Nephron (organoid): Measurements from ENCODE around the gene SMG6.
"Not testable (repeated sequence)": the region's sequence is repeated elsewhere in the genome, so short reads cannot be mapped to it uniquely, and the experiment has no call there.

ENCODE experiments used
- H3K27ac Mint-ChIP-seq, 3 experiments: 2 replicates each; pipeline ENCODE4 v1.8.0; 2020; ENCODE audit warnings: mixed read lengths in 3 of 3, mild to moderate bottlenecking in 2 of 3, moderate library complexity in 1 of 3
- H3K27me3 Mint-ChIP-seq: 2 replicates; pipeline ENCODE4 v1.8.0; 2021; ENCODE audit warnings: low read depth, mild to moderate bottlenecking, moderate library complexity, mixed read lengths
- H3K36me3 Mint-ChIP-seq: 2 replicates; pipeline ENCODE4 v1.8.0; 2020; ENCODE audit warnings: low read depth, mixed read lengths
- H3K4me1 Mint-ChIP-seq: 2 replicates; pipeline ENCODE4 v1.8.0; 2020; ENCODE audit warnings: mixed read lengths
- H3K4me3 Mint-ChIP-seq, 3 experiments: 2 replicates each; pipeline ENCODE4 v1.8.0; 2020; ENCODE audit warnings: mild to moderate bottlenecking in 3 of 3, mixed read lengths in 3 of 3, moderate library complexity in 2 of 3
- H3K9me3 Mint-ChIP-seq: 2 replicates; pipeline ENCODE4 v1.8.0; 2020; ENCODE audit warnings: mixed read lengths
- CTCF ChIP-seq, 3 experiments: fragments of 200-600 bp; sonication (generic); IDR thresholded peaks; one replicate each; pipeline ENCODE4 v1.5.0; 2021; ENCODE audit warnings: antibody characterized with exemption in 3 of 3; ENCODE audit not compliant: unreplicated experiment in 3 of 3

The SMG6 gene

GRCh38 chr17:2150806-2151205 is 152.8 kb downstream of the SMG6 start:
- H3K27me3 Mint-ChIP-seq = no peaks in the 10 kb centered on the region
- no peak for TF ChIP-seq CTCF (IDR thresholded peaks at IDR 0.05; ENCODE audit: unreplicated experiment in 3 of 3)
- no peaks in the 10 kb centered on the region for H3K9me3 Mint-ChIP-seq
- H3K36me3 Mint-ChIP-seq = peaks cover 60% of the 10 kb centered on the region
- H3K27ac Mint-ChIP-seq = peak overlapping the region; percentile 87 to 95 (median 94)
- no peak overlapping the region for H3K4me3 Mint-ChIP-seq
- peaks cover 30% of the 10 kb centered on the region for H3K4me1 Mint-ChIP-seq

GRCh38 chr17:2149934-2150333 is 153.7 kb downstream of the SMG6 start:
- no peak for TF ChIP-seq CTCF (IDR thresholded peaks at IDR 0.05; ENCODE audit: unreplicated experiment in 3 of 3)
- Mint-ChIP-seq H3K36me3 (peaks cover 54% of the 10 kb centered on the region), H3K27me3 (no peaks in the 10 kb centered on the region), H3K27ac (peak overlapping the region; percentile 42 to 83 (median 48)), H3K4me3 (no peak overlapping the region), H3K9me3 (no peaks in the 10 kb centered on the region), H3K4me1 (peaks cover 25% of the 10 kb centered on the region)

GRCh38 chr17:2146132-2146871 is 157.3 kb downstream of the SMG6 start:
- H3K4me3 Mint-ChIP-seq = no peak overlapping the region

GRCh38 chr17:2144701-2145100 is 158.9 kb downstream of the SMG6 start:
- Mint-ChIP-seq H3K27ac (peak overlapping the region; percentile 48 to 78 (median 67)), H3K36me3 (peaks cover 20% of the 10 kb centered on the region), H3K4me1 (no peaks in the 10 kb centered on the region), H3K9me3 (no peaks in the 10 kb centered on the region), H3K27me3 (no peaks in the 10 kb centered on the region), H3K4me3 (no peak overlapping the region)
- no peak for TF ChIP-seq CTCF (IDR thresholded peaks at IDR 0.05; ENCODE audit: unreplicated experiment in 3 of 3)

More at GRCh38 chr17:2146132-2146871, 157.3 kb downstream of the SMG6 start:
- H3K27me3 Mint-ChIP-seq = no peaks in the 10 kb centered on the region
- H3K36me3 Mint-ChIP-seq = peaks cover 33% of the 10 kb centered on the region
- no peak overlapping the region for H3K27ac Mint-ChIP-seq
- H3K9me3 Mint-ChIP-seq = no peaks in the 10 kb centered on the region
- TF ChIP-seq CTCF (IDR thresholded peaks at IDR 0.05; ENCODE audit: unreplicated experiment in 3 of 3) = no peak
- H3K4me1 Mint-ChIP-seq = peaks cover 10% of the 10 kb centered on the region

- TF ChIP-seq CTCF (IDR thresholded peaks at IDR 0.05; ENCODE audit: unreplicated experiment in 3 of 3) = no peak
- Mint-ChIP-seq H3K9me3 (no peaks in the 10 kb centered on the region), H3K4me1 (peaks cover 9% of the 10 kb centered on the region), H3K27me3 (no peaks in the 10 kb centered on the region), H3K27ac (peak overlapping the region; percentile 3 to 24 (median 23)), H3K36me3 (peaks cover 14% of the 10 kb centered on the region), H3K4me3 (no peak overlapping the region)
Measured at GRCh38 chr17:2143332-2143731, 160.3 kb downstream of the SMG6 start.

- not testable (repeated sequence) for H3K4me3 Mint-ChIP-seq, H3K9me3 Mint-ChIP-seq, H3K27ac Mint-ChIP-seq, H3K27me3 Mint-ChIP-seq
- Mint-ChIP-seq H3K4me1 (peaks cover 15% of the 10 kb centered on the region), H3K36me3 (peaks cover 13% of the 10 kb centered on the region)
Measured at GRCh38 chr17:2142682-2143081, 160.9 kb downstream of the SMG6 start.
